ENCODE results near the gene ERP27.

The ERP27 gene

DNA sequence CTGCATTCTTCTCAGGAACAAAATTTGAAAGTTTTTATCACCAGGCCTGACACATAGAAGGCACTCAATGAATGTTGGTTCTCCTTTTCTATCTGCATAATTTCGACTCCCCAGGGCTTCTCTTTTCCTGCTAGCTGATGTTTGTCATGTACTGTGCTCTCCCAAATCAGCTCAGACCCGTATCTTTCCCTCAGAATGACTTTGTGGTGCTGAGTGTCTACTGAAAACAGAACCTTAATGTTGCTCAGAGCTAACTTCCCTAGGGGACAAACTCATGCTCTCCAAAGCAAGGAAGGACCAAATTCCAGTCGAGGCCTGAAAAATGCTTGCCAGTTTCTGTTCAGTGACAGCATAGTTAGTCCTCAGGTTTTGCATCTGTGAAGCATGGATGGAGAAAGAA, 21.1 kb upstream of the ERP27 start:
- no peak for DNase-seq

DNA sequence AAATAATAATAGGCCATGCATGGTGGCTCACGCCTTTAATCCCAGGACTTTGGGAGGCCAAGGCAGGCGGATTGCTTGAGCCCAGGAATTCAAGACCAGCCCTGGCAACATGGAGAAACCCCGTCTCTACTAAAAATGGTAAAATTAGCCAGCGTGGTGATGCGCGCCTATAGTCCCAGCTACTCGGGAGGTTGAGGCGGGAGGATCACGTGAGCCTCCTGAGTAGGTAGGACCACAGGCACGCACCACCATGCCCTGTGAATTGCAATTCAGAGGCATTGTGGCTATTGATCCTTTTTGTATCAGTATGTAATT, 20.7 kb upstream of the ERP27 start:
- DNase-seq = no peak

DNA sequence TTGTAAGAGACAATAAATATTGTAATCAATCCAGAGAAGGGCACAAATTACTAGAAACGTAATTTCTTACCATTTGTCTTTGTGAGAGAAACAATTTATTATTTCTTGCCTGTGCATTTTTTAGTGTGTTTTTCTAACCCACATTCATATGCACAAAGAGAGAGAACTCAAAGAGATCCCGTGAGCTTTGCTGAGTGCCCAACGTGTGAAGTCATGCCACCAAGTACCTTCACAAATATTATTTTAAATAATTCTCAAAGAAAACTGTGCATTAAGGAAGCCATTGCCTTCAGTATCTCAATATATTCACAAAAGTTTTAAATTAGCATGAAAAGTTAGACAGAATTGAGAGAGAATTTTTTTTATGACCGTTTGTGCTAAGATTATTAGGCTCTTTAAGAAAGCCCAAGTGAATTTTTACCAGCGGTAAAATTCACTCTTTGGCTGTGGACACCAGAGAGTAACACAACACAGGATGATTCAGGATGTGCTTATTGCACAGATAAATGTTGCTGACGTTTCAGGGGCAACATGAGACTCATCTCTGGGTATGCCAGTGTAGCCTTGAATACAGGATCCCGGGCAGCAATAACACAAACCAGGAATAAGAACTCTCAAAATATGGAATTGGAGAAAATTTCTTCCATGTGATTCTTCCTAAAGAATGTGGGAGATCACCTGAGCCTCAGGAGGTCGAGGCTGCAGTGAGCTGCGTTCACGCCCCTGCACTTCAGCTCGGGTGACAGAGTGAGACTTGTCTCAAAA, 20.2 kb upstream of the ERP27 start:
- DNase-seq = no peak

DNA sequence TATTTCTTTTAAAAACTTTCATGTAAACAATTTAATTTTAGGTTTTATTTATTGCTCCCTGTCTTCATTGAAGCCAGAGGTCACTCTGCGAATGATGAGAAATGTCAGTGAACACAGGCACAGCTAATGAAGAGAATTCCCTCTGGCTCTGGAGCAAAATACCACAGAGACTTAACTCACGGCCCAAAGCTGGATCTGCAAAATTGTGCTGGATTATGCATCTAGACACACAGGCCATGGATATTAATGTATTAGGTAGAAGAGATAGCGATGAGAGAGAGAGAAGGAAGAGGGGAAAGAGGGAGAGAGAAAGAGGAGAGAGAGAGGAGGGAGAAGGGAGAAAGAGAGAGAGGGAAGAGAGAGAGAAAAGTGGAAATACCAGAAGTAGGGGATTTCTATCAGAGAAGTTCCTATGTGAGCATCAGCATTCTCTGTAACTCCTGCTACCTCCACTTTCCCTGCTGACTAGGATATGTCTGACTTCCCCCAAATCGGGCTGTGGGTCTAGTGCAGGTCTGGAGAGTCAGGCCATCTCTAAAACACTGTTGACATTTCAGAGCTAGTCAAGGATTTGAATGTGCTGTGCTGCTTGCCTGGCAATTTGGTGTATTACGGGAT, 19.3 kb upstream of the ERP27 start:
- DNase-seq = no peak

DNA sequence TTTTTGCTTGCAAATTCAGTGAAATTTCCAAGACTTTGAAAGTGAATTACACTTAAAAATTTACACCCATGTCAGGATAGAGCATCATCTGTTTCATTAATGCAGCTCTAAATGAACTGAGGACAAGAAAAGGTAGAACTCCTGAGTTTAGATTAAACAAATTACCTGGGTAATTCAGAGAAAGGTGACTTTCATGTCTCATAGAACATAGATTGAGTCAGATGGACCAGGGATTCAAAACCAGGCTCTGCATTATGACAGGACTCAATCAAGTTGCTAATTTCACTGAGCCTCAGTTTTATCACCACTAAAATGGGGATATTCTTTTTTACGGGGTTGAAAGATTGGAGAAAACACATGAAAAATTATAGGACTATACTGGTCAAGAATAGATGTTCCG, 18.6 kb upstream of the ERP27 start:
- DNase-seq = no peak

DNA sequence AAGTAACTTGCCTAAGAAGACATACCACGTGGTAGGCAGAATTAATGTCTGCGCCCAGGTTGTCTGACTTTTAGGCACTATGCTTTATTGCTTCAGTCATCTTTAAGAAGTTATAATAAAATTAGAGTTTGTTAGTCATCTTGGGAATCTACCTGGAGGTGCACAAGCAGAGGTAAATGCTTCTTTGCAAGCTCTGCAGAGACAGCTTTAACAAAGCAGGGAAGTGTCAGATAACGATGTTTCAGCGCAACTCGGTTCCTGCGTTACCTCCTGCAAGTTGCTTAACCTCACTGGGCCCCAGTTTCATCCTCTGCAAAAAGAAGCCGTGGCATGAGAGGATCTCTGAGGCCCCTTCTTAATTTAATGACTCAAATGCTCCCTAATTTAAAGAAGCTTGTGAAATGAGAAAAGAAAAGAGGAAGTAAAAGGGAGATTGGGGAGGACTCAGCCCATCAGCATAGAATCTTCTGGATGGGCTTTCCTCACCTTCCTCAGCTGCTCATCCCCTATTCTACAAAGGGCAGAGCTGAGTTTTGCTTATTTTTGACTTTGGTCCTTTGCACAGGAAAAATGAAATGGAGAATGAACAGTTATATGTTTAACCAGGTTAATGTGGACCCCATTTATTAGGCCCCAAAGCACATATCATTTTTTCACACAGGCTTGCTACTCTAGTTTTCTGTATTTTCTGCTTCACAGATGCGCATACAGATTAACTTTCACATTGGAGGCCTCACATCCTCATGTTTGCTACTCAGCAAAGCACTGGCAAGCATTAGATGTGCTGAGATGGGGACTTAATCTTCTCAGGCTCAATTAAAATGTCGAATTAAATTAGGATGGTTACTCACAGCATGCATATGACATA, 17.9 kb upstream of the ERP27 start:
- DNase-seq = no peak

DNA sequence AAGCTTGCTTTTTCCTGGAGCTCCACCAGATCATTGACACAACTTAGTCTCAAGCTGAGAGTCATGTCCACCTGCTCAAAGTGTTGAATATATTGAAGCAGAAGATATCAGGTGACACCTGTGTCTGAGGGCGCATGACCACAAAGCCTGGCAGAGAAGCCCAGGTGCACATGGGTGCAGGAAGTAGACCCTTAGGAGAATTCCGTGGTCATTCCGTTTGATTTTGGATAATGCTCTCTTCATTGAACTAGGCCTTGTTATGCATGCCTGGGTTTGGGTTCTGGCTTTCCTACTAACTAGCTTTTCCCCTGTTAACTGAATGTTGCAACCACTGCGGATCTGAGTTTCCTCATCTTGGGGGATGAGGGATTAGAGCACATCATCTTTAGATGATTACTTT, 15.9 kb upstream of the ERP27 start:
- no peak for DNase-seq

DNA sequence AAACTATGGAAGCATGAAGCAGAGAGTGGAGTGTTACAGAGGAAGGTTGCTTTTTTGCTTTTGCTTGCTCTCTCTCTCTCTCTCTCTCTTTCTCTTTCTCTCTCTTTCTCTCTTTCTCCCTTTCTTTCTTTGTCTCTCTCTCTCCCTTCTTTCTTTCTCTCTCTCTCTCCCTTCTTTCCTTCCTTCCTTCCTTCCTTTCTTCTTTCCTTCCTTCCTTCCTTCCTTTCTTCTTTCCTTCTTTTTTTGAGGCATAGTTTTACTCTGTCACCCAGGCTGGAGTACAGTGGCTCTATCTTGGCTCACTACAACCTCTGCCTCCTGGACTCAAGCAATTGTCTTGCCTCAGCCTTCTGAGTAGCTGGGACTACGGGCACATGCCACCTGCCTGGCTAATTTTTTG, 15.4 kb upstream of the ERP27 start:
- no peak for DNase-seq

DNA sequence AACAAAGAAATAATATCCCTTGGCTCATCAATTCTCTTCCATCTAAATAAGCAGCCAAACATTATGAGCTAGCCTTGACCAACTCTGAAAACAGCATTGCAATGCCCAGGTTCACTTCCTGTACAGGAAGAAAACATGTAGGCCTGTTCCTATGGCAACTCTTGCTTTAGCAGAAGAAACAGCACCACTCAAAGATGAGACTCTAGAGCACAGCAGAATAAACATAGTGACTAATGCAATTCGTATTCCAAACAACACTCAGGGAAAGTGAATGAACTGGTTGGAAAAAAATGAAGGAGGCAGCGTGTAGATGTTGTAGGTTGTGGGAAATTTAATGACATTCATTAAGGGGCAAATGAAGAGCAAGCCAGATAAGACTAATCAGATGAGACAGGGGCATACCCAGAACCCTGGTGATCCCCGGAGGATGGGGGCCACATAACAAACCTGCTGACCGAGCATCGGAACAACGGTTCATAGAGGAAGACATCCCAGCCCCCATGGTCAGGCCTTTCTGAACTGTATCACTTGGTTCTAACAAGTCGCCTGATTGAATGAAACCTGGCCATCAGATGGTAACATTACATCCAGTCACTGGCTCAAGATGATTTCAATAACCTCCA, 14.1 kb upstream of the ERP27 start:
- DNase-seq = peak; percentile 95

DNA sequence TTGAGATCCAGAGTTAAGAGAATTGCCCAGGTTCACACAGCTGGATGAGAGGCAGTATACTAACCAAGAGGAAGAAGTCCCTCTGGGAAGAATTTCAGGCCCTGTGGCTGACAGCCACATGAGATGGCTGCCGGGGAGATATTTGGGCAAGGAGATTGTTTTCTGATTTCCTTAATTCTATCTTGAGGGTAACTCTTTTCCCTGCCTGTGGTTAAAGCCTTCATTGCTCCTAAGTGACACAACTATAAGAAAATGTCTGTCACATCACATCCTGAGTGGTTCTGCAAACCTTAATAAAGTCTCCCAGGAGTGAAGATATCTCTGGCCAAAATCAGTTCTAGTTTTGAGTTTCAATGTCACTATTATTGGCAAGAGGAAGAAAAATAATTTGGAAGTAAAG, 13.5 kb upstream of the ERP27 start:
- DNase-seq = no peak

DNA sequence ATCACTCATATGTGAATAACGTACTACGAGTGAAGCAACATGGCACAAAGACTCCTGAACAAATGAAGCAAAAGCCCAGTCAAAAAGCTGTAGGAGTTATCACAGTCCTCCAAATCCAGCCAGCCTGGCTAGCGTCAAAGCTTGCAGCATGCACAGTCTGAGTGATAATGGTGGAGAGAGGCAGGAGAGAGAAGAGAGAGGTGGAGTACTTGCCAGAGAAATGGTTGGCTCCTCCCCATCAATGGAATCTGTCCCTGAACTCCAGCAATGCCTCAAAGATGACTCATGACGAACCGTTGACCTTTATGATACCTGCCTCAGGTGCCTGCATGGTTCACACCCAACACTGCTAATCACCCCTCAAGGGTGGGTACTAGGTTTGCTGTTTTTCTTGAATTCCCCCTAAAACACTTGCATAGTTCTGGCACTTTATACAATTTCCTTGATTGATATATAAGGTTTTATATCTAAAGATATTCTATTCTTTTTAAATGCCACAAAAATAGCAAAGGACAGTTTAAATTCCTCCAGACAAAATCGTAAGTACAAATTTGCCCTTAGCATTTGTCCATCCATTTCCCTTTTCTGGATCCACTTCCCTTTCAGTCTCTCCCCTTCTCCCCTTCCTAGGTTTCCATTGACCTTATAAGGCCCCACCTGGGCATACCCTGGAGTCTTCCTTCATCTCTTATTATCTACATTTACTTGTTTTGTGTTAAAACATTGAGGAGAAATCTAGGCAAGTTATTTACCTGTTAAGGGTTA, 12.8 kb upstream of the ERP27 start:
- peak; percentile 70 for DNase-seq

DNA sequence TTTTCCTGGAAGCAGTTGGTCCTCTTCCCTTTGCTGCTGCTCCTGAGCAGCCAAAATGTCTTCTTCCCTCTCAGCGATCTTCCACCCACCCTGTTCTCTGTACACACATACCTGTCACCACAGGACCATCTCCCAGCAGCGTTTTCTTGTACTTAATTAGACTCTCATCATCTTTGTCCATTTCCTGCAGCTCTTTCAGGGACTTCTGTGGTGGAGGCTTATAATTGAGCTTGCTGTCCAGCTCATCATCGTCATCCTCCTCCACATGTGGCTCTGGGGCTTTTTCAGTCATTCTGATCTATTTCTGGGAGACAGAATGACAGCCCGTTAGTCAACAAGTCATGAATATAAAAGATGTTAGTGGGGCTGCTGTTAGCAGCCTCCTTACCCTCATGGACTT, 12.1 kb upstream of the ERP27 start:
- DNase-seq = no peak

DNA sequence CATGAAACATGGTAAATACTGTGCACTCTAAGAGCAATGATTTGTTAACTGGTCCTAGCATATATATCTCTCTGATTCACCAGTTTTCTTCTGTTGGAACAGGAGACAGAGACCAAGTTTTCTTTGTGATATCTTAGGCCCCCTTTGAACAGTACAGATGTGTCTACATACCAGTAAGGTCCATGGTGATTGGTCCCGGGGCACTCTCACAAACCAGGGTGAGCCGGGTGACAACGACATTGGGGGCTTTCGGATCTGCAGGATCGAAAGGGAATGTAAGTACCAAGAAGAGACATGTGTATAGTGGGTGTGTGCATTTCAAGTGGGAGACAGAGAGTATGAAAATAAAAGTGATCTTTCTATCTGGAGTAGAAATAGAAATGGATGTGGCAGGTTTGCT, 11.3 kb upstream of the ERP27 start:
- no peak for DNase-seq

DNA sequence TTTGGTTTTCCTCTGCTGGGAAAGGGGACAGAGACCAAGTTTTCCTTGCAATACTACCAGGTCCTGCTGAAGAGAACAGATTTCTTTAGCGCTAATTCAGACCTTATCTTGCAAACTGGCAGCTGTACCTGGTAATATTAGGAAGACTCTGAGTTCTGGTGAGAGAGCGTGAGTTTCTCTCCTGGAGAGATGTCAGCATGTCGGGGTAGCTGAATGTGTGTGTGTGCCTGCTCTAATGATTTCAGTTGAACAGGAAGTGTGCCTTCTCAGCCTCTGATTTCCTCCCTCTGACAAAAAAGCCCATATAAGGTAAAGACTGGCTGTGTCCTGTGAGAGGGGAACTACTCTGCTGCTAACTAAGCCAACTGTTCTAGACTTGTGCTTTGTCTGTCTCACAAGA, 10.3 kb upstream of the ERP27 start:
- peak; percentile 9 for DNase-seq

DNA sequence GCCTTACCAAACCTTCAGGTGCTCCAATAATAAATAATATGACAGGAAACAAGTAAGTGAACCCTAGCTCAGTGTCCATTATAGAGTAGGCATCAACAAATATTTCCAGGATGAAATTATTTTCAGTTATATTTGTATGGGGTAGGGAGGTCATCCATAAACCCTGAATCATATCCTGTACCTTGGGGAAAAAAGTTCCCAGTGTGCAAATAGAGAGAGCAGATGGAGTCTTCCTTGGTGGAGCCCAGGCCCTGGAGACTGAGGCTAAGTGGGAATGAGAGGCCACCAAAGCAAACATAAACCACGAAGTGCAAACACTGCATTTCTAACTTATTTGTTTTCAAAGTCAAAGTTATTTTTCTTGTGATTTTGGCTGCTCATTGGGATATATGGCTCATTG, 8.5 kb upstream of the ERP27 start:
- no peak for DNase-seq

DNA sequence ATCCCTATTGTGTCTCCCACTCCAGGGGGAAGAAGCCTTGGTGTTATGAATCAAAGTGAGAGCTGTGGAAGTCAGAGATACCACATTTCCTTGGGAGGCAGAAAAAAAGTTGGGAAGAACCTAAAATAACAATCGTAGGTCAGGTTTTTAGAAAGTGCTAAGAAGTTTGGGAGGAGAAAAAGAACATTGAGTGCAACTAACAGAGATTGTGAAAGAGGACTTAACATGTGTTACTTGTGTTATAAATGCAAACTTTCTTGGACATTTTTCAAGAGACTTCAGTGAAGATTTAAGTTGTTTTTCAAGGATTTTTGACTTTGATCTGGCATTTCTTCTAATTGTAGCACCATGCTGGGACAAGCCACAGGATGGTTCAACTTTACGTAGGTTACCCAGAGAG, 7.8 kb upstream of the ERP27 start:
- no peak for DNase-seq

DNA sequence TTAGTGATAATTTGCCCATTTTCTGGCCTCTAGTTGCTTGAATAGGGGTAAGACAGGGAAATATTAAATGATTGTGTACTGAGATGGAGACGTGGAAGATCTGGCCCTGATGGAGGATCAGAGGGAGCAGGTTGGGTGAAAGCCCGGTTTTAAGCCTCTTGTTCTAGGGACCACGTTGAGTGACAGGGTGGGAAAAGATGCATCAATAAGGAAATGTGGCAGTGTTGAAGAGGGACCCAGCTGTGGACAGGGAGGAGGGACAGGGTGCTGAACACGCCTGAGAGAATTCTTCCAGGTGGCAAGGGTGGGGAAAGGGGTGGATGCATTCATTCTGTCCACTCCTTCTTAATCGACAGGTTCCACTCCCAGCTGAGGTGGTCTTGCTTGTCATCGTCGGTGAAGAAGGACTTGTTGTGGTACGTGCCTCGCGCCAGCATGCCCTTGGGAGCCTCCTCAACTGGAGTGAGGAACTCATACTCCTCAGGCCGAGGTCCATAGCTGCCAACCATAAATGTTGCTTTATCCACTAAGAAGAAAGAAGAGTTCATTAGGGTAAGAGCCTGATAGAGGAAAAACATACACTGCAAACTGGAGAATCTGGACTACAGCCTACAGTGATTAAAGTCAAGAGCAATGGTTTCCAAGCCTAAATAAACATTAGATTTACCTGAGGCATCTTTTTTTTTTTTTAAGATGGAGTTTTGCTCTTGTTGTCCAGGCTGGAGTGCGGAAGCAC, 4.0 kb upstream of the ERP27 start:
- DNase-seq = no peak

DNA sequence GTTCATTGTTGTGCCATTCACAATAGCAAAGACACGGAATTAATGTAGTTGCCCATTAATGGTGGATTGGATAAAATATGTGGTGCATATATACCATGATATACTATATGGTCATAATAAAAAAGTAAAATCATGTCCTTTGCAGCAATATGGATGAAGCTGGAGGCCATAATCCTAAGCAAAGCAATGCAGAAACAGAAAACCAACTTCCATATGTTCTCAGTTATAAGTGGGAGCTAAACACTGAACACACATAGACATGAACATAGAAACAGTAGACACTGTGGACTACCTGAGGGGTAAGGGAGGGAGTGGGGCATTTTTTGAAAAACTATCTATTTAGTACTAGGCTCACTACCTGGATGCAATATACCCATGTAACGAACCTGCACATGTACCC, 3.0 kb upstream of the ERP27 start:
- DNase-seq = no peak

DNA sequence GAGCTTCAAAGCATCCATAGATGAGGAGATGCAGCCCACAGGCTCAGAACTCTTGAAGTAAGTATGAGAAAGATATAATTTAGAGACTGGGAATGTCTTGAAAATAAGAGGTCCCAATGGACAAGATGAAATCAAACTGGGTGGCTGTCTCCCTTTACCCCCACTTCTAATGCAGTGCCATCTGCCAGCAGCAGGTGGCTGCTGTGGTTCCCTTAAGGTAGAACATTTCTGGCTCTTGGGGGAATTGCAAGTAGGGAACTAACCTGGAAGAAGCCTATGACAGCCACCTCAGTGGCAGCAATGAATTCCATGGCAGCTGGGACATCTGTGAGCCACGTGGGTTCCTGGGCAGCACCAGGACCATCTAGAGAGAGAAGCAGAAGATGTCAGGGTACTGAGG, 648 bp downstream of the ERP27 start:
- no peak for DNase-seq

DNA sequence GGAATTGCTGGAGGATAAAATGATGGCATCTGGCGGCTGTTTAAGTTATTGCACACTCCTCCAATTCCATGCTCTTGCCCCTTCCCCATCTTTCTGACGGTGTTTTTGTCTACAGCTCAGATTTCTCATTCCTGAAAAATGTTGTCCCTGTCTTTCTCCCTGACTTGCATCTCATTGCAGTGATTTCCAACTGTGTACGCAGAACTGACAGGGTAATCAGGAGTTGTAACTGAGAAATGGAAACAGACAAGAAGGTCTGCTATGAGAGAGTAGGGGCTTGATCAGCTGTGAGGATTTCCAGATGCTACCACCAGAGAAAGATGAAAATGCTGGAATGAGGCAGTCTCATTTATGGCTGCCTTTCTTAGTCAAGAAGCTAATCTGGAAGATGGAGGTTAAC, 1.3 kb downstream of the ERP27 start:
- no peak for DNase-seq

DNA sequence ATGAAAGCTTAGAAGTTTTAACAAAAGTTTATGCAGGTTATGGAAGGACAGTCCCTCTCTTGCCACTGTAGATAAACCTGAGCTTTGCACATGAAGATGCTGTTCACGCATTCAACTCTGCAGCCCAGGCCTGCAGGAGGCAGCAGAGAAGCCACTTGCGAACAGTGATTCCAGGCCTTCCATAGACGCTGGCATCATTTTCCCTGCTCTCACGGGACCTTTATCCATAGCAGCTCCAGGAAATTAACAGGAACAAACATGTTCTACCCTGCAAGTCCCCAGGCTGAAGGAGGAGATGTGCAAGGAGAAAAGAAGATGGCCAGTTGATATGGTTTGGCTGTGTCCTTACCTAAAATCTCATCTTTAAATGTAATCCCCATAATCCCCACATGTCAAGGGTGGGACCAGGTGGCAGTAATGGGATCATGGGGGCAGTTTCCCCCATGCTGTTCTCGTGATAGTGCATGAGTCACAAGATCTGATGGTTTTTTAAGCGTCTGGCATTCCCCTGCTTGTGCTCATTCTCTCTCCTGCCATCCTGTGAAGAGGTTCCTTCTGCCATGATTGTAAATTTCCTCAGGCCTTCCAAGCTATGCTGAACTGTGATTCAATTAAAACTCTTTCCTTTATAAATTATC, 2.0 kb downstream of the ERP27 start:
- DNase-seq = no peak

DNA sequence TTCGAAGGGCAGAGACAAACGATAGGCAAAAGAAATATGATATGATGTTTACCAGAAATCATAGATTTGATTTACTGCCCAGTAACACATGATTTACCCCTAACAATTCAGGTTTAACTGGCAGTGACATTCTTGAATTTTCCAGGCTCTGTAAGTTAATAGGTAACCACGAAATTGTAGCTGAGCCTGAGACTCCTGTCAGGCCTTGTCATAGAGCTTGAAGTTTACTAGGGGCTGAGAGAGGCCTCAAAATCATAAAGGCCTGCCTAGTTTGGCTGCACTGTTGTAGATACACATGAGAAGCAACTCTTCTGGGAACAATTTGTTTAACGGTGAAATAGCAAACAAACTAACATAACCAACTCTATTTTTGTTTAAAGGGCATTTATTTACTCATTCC, 3.3 kb downstream of the ERP27 start:
- no peak for DNase-seq
